ENCODE data around the gene ANK3.

ANK3 gene

DNA sequence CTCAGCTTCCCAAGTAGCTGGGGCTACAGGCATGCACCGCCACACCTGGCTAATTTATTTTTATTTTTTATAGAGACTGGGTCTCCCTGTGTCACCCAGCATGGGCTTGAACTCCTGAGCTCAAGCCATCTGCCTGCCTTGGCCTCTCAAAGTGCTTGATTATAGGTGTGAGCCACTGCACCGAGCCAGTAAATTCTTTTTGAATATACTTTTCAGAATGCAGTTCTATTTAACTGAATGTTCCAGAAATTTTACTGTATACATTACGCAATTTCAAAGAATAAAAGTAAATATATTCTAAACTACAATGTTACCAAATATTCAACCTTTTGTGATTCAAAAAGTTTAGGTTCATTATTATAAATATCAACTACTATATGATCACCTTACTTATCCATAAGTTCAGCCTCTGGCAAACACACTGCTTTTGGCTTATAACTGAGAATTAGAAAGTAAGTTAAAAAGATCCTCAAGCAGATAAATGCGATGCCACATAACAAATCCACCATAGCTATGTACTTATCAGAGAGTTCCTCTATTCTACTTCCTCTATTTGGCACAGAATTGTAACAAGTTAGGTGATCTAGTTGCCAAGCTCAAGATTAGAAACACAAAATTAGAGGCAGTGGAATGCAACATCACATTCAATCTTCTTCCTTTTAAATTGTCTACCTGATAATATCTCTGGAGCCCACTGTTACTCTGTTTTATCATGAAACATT lies 118.2 kb downstream of the ANK3 start:
- FAIRE-seq = no peak

- FAIRE-seq = no peak
Observed at GRCh38 chr10:60270426-60270825, 119.2 kb downstream of the ANK3 start.

GRCh38 chr10:60267802-60268201 lies 121.9 kb downstream of the ANK3 start:
- FAIRE-seq = no peak

- no peak for FAIRE-seq
Observed at GRCh38 chr10:60266513-60266912, 123.2 kb downstream of the ANK3 start.

GRCh38 chr10:60262647-60263126 lies 127.0 kb downstream of the ANK3 start:
- no peak for FAIRE-seq

- FAIRE-seq = no peak
Observed at GRCh38 chr10:60260321-60260720, 129.4 kb downstream of the ANK3 start.

DNA sequence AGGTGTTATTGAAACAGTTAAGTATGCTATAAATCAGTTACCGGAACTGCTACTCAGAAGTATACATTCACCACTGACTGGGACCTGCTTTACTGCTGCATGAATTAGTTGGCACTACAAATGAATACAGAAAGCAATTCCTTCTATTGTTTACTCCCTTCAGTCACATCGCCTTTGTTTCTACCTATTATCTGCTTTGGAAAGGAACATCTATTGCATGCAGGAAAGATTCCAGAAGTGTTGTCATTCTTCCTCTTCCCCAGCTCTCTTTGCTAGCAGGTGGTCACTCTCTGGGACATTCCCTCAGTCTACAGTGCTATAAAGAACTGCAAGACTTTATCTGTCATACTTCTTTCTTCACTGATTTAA lies 131.3 kb downstream of the ANK3 start:
- FAIRE-seq = no peak

- no peak for FAIRE-seq
Observed at GRCh38 chr10:60257767-60258428, 131.8 kb downstream of the ANK3 start.

DNA sequence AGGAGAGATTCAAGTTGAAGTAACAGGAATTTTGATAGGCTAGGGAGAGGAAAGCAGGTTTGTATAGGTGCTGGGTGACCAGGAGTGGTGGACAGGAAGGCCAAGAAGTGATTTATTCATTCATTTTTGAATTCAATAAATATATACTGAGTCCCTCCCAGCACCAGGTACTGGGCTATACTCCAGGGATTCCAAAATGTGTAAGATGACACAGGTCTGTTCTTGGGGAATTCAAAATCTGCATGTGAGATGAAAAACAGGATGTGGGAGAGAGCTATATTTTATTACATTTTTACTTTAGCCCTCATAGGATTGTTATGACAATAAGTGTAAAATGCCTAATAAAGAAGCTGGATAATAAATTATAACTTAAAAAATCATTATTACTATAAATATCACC lies 134.9 kb downstream of the ANK3 start:
- no peak for FAIRE-seq

GRCh38 chr10:60253484-60253883 lies 136.2 kb downstream of the ANK3 start:
- no peak for FAIRE-seq

GRCh38 chr10:60252688-60253087 lies 137.0 kb downstream of the ANK3 start:
- no peak for FAIRE-seq

DNA sequence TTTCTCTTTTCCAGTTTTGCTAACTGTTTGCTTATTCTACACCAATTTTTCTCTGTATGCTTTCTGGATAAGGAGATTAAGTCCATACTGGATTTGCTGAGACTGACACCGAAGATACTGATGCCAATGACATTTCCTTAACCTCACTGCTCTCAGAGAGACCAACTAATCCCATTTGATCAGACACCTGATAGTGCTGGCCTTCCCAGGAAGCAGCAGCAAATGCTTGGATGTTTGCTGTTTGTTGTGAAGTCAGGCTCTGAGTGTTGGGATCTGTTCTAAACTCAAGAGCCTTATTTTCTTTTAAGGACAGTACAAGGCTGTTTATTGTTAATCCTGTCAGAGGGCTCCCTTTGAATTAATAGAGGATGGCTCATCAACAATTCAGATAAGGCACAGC lies 143.3 kb downstream of the ANK3 start:
- no peak for FAIRE-seq

DNA sequence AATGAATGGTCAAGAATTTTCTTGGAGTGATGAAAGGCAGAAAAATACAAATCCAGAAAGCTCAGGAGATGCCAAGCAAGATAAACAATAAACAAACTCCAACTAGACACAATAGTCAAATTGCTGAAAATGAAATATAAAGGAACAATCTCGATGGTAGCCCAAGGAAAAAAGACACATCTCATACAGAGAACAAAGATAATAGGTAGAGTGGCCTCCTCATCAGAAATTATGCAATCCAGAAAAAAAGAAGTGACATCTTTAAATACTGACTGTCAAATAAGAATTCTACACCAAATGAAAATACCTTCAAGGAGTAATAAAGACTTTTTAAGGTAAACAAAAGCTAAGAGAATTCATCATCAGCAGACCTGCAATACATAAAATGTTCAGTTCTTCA lies 150.4 kb downstream of the ANK3 start:
- no peak for FAIRE-seq

DNA sequence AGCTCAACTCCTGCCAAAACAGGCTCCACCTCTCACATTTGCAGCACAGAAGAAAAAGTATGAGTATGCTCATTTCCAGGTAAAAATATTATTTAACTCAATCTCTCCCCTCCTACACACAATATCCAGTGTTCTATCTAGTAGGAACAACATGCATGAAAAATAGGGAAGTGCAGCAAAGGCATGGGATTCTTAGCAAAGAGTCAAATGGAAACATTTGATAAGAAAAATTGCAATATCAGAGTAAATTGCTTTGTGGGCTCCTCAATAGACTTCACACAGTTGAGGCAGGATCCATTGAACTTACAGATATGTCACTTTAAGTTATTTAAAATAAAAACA lies 150.9 kb downstream of the ANK3 start:
- no peak for FAIRE-seq

DNA sequence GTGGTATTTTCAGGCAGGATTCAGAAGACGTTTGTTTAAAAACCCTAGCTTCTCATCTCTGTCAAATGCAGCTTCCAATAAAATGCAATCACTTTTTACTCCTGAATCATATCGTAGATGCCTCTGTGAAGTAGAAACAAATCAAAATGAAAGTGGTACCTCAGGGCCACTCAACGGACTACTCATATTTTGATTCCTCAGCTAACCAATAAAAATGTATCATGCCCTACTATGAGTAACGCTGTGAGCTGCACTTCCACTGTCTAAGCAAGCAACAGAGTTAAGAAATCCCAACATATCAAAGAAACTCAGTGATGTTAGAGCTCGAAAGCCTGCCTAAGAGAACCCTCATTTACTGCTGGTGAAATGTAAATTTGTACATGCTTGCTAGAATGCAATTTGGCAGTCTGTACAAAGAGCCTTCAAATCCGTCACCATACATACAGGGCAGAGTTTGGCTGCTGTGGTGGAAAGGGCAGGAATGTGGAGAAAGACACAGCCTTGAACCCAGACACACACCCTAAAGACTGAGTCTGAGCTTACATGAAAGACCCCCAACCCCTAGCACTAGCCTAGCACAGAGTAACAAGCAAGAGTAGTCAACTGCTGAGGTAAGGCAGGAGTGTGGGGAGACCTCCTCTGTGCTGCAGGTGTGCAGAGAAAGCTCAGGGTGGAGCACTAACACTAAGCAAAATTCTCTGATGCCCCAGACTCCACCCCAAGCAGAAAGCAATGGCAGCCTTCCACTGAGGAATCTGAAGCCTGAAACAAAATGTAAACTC lies 151.5 kb downstream of the ANK3 start:
- FAIRE-seq = no peak

- no peak for FAIRE-seq
Observed at GRCh38 chr10:60236869-60237524, 152.7 kb downstream of the ANK3 start.

GRCh38 chr10:60235001-60235400 lies 154.7 kb downstream of the ANK3 start:
- FAIRE-seq = no peak

GRCh38 chr10:60234551-60234950 lies 155.1 kb downstream of the ANK3 start:
- FAIRE-seq = no peak

DNA sequence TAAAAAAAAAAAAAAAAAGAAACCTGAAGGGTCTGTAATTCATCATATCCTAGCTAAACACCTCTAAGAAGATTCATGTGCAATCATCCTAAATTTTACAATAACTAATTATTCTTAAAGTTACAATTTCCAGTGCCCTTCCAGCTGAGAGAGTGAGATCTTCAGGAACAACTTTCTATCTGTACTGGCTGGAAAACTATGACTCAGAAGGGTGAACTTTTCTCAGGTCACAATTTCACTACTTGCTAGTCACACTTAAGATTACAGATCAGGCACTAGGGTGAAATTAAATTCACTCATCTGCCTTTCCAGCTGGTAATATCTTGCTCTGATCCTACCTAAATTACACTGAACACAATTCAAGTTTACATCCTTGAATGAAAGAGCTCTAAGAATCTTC lies 158.8 kb downstream of the ANK3 start:
- no peak for FAIRE-seq

DNA sequence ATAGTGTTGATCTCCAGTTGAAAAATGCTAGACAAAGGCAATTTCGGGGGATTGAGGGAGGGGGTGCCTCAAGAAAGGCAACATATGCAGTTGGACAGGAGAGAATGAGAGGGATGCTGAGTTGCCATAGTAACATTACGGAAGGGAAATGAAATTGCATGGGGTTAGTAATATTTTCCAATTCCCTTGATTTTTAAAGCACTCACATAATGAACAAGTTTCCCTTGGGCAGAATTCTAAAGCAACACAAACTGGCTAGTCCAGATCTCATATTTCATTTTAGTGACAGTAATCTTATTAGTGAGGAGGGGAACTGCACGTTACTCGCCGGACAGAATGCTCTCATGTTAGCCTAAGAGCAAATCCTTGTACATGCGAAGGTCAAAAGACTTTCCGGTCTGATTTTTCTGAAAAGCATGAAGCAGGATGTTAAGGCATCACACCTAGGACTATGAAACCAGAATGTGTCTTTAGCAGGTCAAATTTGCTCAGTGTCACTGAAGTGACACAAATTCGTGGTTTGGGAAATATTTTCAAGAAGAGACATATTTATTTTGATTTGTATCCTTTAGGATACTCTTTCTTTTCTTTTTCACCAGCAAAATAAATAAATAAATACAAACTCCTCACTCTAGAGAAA lies 165.5 kb downstream of the ANK3 start:
- no peak for FAIRE-seq

- FAIRE-seq = no peak
Observed at GRCh38 chr10:60222047-60222446, 167.6 kb downstream of the ANK3 start.

DNA sequence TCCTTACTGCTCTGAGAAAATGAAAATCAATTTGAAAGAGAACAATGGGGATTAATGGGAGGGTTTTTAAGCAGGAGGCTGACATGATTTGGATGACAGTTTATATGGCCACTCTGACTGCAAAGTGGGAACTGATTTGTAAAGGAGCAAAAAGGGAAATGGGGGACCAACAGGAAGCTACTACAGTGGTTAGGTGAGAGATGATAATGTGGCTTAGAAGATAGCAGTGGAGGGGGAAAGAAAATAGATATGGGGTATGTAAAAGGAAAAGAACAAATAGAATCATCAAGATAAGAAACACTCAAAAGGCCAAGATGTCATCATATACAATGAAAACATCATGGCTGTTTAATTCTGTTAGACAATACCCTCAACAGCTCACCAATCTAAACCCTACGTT lies 177.5 kb downstream of the ANK3 start:
- no peak for FAIRE-seq

All from TTC549 (cell line).